GM12864 (cell line): ENCODE results near the gene SRRT.
"Not testable (repeated sequence)": the region's sequence is repeated elsewhere in the genome, so short reads cannot be mapped to it uniquely, and the experiment has no call there.

Source experiments
- DNase-seq: peaks from one replicate; pipeline ENCODE4 v3.0.0-alpha.2; 2011; ENCODE audit warnings: low read depth
- H3K4me3 ChIP-seq: 2 replicates; pipeline ENCODE4 v1.5.1; 2011; ENCODE audit warnings: mild to moderate bottlenecking, low read depth, low read length, control low read depth
- TF ChIP-seq, protein P1 (sequence below): IDR thresholded peaks from 2 replicates; pipeline ENCODE4 v1.5.1; 2011; ENCODE audit warnings: low read depth, mild to moderate bottlenecking, moderate library complexity, low read length, control low read depth, inconsistent platforms; ENCODE audit errors: missing control alignments

Gene SRRT

DNA sequence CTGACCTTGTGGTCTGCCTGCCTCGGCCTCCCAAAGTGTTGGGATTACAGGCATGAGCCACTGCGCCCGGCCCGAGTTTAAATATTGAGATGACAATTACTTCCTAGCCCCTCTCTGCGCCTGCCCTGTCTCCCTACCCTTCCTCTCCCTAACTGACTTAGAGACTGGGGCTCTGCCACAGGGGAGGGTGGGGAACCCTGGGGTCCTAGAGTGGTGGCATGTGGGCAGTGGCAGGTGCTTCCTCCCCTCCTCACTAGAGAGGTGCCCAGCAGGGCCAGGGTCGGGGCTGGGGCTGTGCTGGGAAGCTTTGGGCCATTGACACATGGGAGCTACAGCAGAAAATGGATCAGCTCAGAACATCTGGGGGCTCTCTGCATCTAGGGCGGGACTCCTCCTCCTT is 27.7 kb downstream of the SRRT start:
- TF ChIP-seq, protein P1, sequence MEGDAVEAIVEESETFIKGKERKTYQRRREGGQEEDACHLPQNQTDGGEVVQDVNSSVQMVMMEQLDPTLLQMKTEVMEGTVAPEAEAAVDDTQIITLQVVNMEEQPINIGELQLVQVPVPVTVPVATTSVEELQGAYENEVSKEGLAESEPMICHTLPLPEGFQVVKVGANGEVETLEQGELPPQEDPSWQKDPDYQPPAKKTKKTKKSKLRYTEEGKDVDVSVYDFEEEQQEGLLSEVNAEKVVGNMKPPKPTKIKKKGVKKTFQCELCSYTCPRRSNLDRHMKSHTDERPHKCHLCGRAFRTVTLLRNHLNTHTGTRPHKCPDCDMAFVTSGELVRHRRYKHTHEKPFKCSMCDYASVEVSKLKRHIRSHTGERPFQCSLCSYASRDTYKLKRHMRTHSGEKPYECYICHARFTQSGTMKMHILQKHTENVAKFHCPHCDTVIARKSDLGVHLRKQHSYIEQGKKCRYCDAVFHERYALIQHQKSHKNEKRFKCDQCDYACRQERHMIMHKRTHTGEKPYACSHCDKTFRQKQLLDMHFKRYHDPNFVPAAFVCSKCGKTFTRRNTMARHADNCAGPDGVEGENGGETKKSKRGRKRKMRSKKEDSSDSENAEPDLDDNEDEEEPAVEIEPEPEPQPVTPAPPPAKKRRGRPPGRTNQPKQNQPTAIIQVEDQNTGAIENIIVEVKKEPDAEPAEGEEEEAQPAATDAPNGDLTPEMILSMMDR = no peak
- no peak for DNase-seq
- no peak overlapping the region for H3K4me3 ChIP-seq

DNA sequence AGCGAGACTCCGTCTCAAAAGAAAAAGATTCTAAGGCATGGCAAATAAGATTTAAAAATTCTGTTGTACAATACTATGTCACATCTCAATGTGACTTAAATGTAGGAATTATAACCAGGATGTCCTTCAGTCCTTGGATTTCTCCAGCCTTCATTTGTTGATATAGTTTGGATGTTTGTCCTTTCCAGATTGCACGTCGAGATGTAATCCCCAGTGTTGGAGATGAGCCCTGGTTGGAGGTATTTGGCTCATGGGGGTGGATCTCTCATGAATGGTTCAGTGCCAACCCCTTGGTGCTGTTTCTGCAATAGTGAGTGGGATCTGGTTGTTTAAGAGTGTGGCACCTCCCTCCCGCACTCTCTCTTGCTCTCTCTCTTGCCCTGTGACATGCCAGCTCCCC is 33.6 kb downstream of the SRRT start:
- DNase-seq = no peak
- TF ChIP-seq, protein P1 = no peak
- H3K4me3 ChIP-seq = no peak overlapping the region

DNA sequence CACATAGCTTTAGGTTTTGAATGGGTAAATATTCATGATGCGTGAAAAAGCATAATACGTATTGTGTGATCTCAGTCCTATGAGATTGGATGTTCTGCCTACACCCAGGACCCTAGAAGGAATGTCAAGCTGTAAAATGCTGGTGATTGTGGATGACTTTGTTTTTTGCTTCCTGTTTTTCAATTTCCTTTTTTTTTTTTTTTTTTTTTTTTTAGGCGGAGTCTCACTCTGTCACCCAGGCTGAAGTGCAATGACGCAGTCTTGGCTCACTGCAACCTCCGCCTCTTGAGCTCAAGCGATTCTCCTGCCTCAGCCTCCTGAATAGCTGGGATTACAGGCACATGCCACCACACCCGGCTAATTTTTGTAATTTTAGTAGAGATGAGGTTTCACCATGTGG is 35.5 kb downstream of the SRRT start:
- not testable (repeated sequence) for DNase-seq, H3K4me3 ChIP-seq

DNA sequence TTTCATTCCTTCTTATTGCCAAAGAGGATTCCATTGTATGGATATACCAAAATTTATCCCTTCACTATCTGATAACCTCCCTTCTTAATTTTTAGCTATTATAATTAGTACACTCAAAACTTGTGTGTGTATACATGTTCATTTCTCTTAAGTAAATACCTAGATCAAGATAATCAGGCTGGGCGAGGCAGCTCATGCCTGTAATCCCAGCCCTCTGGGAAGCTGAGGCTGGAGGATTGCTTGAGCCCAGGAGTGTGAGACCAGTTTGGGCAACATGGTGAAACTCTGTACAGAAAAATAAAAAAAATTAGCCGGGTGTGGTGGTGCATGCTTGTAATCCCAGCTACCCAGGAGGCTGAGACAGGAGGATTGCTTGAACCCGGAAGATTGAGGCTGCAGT is 36.6 kb downstream of the SRRT start:
- TF ChIP-seq, protein P1 = no peak
- H3K4me3 ChIP-seq = no peak overlapping the region
- DNase-seq = no peak

DNA sequence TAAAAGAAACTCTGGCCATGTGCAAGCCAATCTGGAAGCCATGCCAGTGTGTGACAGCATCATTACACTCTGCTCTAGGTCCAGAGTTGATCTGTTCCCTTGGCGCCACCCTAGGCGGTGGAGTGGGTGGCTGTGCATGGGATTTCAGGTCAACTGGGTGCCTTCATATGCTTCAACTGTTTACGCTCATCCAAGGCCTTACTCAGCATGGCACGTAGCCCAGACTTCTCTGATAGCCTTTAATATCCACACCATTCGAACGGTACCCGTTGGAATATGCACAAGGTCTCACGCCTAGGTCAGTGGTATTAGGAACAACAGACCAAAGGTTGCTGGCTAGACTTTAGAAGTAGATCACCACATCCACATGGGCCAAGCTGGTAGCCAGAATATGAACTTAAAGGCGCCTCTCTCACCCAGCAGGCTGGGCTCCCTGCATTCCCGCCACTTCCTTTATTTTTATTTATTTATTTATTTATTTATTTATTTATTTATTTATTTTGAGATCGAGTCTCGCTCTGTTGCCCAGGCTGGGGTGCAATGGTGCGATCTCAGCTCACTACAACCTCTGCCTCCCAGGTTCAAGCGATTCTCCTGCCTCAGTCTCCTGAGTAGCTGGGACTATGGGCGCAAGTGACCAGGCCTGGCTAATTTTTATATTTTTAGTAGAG is 39.4 kb downstream of the SRRT start:
- DNase-seq = no peak
- TF ChIP-seq, protein P1 = no peak
- no peak overlapping the region for H3K4me3 ChIP-seq

DNA sequence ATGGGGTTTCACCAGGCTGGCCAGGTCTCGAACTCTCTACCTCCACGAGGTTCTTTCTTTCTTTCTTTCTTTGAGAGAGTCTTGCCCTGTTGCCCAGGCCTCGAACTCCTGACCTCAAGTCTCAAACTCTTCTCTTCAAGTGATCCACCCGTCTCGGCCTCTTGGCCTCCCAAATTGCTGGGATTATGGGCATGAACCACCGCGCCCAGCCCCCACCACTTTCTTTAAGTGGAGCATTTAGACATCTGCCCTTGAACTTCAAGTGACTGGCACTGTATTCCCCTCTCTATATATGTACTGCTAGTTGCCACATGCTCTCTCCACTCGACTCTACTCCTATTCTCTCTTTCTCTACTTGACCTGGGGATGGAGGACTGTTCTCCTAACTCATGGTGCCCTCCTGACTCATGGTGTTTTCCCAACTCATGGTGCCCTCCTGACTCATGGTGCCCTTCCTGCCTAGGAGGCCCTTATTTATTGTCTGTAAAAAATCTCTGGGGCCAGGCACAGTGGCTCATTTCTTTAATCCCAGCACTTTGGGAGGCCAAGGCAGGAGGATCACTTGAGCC is 40.1 kb downstream of the SRRT start:
- DNase-seq = no peak
- TF ChIP-seq, protein P1 = no peak
- no peak overlapping the region for H3K4me3 ChIP-seq

DNA sequence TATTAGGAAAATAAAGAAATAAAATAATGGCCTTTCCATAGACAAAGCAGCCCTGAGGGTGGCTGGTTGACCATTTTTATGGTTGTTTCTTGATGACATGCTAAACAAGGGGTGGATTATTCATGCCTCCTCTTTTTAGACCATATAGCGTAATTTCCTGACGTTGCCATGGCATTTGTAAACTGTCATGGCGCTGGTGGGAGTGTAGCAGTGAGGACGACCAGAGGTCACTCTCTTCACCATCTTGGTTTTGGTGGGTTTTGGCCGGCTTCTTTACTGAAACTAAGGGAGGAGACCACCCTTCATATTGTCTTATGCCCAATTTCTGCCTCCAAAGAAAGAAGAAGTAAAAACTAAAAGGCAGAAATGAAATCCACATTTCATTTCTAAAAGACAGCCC is 44.4 kb downstream of the SRRT start:
- H3K4me3 ChIP-seq, DNase-seq: not testable (repeated sequence)

DNA sequence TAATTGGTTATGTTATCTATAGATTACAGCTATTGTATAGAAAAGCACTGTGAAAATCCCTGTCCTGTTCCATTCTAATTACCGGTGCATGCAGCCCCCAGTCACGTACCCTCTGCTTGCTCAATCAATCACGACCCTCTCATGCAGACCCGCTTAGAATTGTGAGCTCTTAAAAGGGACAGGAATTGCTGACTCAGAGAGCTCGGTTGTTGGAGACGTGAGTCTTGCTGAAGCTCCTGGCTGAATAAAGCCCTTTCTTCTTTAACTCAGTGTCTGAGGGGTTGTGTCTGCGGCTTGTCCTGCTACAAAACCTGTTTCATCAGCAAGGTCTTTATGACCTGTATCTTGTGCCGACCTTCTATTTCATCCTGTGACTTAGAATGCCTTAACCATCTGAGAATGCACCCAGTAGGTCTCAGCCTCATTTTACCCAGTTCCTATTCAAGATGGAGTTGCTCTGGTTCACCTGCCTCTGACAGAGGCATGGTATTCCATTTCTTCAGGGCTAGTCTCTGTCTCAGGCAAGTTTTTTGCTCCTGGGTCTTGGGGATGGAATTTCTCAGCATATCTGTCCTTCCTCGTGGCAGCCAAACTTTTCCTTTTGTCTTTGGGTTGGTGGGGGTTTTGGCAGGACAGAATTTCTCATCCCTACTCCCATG is 45.0 kb downstream of the SRRT start:
- not testable (repeated sequence) for DNase-seq, H3K4me3 ChIP-seq
